Fibroblast of the aortic adventitia (primary cell): Measurements from ENCODE around the gene ZBED4. TPM values are rescaled to one million over a fixed set of nuclear protein-coding genes. Genes with fewer than 3 reads are reported as not detected.

ENCODE experiments used
- DNase-seq: peaks from one replicate; pipeline ENCODE4 v3.0.0-alpha.2; 2010; ENCODE audit warnings: low read depth
- H3K4me3 ChIP-seq: 2 replicates; pipeline ENCODE4 v1.5.1; 2011; ENCODE audit warnings: low read depth, mild to moderate bottlenecking, control low read depth, low read length, moderate library complexity
- CTCF ChIP-seq: IDR thresholded peaks from 2 replicates; pipeline ENCODE4 v1.5.1; 2011; ENCODE audit warnings: mild to moderate bottlenecking, low read length, control low read depth, inconsistent platforms; ENCODE audit not compliant: insufficient read depth
- total RNA-seq: library from RNA; depleted of rRNA; stranded (reverse); fragments of >200 nt; gene quantifications from 2 replicates; pipeline ENCODE4 v1.2.3, GENCODE V29; 2012; ENCODE audit warnings: low replicate concordance

ZBED4 gene
- total RNA-seq, 1 donor = 8.3 TPM

DNA sequence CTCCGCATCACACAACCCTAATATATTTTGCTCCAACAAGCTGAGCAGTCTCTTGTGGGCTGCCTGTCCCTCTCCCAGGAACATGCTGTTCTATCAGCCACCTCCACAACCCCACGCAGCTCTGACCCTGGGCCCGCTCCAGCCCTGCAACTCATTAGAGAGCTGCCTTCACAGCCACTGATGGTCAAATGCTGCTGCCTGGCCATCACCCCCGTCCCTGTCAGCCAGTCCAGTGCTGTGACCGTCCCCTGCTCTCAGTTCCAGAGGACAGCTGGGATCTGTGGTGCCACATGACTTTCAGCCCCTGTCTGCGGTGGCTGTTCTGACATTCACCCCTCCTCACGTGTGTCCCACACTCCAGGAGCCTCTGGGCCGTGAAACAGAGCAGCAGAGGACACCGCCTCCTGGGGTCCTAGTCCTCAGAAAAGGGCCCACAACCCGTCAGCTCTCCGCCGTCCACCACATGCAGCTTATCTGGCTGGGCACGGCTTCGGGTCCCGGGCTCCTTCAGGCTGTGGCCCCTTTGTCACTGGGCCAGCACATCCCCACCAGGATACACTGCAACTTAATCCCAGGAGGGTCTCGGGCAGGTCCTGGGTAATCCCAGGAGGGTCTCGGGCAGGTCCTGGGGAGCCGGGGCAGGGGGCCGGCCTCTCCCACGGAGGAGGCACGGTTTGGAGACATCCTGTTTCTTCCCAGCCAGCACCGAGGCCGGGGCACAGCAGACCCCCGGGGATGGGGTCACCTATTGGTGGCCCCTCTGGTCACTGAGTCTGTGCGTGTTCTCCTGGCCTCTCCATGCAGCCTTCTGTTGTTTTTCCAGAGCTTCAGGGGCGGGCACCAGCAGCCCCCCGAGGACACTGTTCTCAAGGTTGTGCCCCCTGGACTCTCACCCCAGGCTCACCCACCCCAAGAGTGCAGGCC lies 79.9 kb downstream of the ZBED4 start:
- H3K4me3 ChIP-seq = no peak overlapping the region
- no peak for DNase-seq
- no peak for TF ChIP-seq CTCF

- H3K4me3 ChIP-seq = peak overlapping the region; percentile 62
- DNase-seq = peak; percentile 32
- TF ChIP-seq CTCF = no peak
Observed at GRCh38 chr22:49934160-49934890, 80.7 kb downstream of the ZBED4 start.

DNA sequence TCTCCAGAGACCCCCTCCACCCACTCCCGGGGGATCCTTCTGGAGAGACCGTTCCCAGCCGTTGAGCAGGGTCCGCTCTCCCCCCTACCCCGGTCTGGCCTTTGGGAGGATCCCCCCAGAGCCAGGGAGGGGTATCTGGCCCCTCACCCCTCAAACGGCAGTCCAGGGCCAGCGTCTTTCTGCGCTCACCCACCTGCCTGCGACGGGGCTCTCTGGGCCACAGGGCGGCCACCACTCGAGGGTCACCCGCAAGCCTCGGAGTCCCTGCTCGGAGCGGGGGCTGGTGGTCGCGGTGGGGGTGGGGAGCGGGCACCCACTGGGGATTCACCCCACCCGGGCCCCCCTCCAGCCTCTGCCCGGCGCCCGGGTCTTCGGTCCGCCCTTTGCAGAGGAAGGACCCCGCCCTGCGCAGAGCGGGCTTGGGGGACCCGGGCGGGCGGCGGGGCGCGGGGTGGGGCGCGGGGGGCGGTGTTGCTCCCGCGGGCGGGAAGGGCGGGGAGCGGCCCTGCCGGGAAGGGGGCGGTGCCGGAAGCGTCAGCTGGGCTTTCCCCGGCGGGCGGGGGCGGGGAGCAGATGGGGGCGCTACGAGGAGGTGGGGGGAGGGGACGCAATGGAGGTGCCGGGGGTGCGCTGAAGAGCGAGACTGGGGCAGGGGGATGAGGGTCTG lies 81.4 kb downstream of the ZBED4 start:
- no peak for TF ChIP-seq CTCF
- H3K4me3 ChIP-seq = peak overlapping the region; percentile 62
- peak; percentile 65 for DNase-seq

GRCh38 chr22:49935561-49935960 lies 81.9 kb downstream of the ZBED4 start:
- H3K4me3 ChIP-seq = peak overlapping the region; percentile 40
- no peak for TF ChIP-seq CTCF
- peak; percentile 57 for DNase-seq

DNA sequence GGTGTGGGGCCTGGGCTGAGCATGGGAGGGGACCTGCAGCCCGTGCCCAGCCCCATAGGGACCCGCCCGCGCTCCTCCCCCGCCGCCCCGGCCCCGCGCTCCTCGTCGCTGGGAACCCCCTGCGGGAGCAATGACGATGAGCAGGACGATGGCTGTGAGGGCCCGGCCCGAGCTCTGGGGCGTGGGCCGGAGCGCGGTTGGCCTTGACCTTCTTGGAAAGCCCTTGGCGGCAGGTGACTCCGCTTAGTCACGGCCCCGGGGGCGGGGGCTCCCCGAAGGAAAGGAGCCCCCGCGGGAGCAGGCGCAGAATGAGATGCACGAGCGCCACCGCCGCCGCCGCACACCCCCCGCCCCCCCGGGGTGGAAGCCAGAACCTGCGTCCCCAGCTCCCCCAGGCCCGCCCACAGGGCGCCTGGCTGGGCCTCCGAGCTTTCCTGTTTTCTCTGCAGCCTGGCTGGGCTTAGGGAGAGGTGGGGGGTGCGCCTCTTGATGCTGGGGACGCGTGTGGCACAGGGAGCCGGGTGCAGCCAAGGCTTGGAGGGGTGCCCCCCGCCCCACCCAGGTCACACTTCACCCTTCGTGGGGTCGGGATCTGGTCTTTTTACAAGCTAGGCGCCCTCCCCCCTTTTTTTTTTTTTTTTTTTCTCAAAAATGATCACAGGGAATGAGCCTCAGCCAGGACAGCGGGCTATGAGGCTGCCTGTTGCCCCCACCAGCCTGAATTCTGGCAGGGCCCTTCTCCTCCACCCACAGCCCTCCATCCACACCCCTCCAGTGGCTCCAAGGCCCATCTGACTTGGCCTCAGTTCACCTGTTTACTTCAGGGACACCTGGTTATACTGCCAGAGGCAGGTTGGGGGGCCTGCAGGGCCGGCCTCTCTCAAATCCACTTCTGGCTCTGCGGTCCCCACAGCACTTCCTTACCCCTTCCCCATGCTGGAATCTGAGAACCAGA lies 82.7 kb downstream of the ZBED4 start:
- peak overlapping the region; percentile 28 for H3K4me3 ChIP-seq
- TF ChIP-seq CTCF = no peak

More for the DNA sequence above, 82.7 kb downstream of the ZBED4 start:
- peak; percentile 92 for DNase-seq
